ENCODE data around the gene FUZ.

DNA sequence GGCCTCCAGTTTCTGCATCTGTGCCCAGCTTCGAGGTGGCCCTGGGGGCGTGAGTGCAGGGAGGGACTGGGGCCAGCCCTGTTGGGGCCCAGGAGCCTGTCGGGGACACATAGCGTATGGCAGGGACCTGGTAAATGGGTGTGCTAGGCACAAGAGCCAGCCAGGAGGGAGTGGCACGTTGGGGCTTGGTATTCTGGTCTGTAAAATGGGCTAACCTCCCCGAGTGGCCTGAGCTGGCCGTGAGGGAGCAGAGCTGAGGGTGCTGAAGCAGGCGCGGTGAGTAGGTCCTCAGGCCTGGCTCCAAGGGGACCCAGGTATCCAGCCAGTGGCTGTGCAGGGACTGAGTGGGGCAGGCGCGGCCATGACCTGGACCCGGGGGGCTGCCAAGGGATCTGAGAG is 42.2 kb upstream of the FUZ start:
- TF ChIP-seq CTCF (IDR thresholded peaks at IDR 0.05) (no peak), POLR2A (IDR thresholded peaks at IDR 0.05) (no peak)
